GM10266 (cell line): ENCODE data around the gene SHH.
"Not testable (repeated sequence)": the region's sequence is repeated elsewhere in the genome, so short reads cannot be mapped to it uniquely, and the experiment has no call there.

Source experiments
- DNase-seq: peaks from one replicate; pipeline ENCODE4 v3.0.0; 2012; ENCODE audit errors: extremely low spot score
- TF ChIP-seq, protein P1 (sequence below): IDR thresholded peaks from 2 replicates; pipeline ENCODE4 v1.5.1; 2012; ENCODE audit warnings: mild to moderate bottlenecking, low read depth; ENCODE audit not compliant: control insufficient read depth, insufficient read depth; ENCODE audit errors: missing control alignments

The SHH gene

DNA sequence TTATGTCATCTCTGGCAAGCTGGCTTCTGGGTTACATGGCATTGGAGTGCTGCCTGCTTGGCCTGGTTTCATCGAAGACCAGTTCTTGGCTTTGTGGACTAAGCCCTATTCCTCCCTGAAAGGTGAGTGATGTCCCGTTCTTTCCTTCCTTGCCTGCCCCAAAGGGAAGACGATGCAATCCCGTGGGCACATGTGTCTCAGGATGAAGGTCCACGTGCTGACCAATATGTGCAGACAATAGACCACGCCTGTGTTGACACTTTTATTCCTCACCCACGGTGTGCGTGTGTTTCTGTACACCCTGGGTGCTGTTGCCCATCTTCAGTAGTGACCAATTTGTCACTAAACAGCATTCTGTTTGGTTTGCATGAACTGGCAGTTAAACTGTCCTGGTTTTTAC lies 28.6 kb upstream of the SHH start:
- DNase-seq: no peak
- TF ChIP-seq, protein P1, sequence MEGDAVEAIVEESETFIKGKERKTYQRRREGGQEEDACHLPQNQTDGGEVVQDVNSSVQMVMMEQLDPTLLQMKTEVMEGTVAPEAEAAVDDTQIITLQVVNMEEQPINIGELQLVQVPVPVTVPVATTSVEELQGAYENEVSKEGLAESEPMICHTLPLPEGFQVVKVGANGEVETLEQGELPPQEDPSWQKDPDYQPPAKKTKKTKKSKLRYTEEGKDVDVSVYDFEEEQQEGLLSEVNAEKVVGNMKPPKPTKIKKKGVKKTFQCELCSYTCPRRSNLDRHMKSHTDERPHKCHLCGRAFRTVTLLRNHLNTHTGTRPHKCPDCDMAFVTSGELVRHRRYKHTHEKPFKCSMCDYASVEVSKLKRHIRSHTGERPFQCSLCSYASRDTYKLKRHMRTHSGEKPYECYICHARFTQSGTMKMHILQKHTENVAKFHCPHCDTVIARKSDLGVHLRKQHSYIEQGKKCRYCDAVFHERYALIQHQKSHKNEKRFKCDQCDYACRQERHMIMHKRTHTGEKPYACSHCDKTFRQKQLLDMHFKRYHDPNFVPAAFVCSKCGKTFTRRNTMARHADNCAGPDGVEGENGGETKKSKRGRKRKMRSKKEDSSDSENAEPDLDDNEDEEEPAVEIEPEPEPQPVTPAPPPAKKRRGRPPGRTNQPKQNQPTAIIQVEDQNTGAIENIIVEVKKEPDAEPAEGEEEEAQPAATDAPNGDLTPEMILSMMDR: no peak

DNA sequence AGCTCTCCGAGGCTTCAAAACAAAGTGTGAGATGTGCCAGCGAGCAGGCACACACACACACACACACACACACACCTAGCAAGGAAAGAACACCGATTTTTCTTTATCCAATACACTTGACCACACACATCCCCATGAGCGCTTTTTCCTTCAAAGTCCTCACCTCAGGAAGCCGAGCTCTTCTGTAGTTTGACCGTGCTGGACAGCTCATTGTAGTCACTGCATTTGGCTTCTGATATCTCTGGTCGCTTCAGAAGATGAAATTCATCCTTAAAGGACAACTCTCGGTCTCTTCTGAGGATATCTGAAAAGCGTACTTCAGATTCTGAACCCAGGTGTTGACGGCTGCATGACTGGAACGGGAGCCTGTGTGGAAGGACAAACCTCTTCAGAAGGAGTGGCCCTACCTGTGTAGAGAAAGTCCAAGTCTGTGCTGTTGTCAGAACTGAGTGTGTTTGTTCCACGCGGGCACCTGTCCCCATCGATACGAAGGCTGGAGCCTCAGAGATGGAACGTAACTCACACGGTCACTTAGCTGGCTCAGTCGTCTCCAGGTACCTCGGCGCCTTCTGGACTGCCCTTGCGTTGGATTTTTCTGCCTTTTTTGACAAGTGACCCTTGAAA lies 28.1 kb upstream of the SHH start:
- TF ChIP-seq, protein P1: no peak
- no peak for DNase-seq

DNA sequence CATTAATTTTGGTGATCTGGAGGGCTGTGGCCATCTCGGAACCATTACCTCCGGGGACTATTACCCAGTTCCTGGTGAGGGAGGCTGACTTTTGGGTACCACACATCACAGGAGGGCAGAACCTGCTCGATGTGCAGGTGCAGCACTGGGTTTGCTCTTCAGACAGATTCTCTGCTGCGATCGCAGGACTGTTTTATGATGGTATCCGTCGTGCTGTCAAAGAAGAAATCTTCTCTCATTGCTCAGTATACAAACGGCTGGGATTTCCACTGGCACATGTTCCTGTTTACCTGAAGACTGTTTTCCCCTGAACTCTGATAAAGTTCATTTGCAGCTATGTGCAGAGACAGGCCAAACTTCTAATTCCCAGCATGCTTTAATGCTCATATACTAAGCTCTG lies 27.2 kb upstream of the SHH start:
- no peak for DNase-seq
- TF ChIP-seq, protein P1: no peak

DNA sequence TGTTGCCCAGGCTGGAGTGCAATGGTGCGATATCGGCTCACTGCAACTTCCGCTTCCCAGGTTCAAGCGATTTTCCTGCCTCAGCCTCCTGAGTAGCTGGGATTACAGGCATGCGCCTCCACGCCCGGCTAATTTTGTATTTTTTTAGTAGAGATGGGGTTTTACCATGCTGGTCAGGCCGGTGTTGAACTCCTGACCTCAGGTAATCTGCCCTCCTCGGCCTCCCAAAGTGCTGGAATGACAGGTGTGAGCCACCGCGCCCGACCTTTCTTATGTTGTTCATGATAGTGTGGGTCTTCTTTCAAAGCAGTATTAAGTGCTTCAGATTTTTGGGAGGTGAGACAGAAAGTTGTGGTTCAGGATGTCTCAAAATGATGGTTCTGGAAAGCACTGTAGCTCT lies 26.0 kb upstream of the SHH start:
- not testable (repeated sequence) for DNase-seq

DNA sequence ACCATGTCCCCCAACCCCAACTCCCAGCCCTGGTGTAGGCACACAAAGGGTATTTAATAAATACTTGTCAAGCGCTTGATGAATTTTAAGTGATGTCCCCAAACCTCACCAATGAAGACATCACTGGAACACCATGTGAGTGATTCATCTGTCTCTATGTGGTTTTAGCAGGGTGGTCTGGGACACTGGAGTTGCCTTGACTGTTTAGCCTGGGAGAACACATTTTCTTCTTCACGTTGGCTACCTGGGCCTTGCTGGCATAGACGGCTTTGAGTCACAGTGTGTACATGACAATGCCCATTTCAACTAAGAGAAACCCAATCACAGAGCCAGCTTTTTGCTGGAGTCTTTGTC lies 24.8 kb upstream of the SHH start:
- DNase-seq: no peak
- TF ChIP-seq, protein P1: no peak

DNA sequence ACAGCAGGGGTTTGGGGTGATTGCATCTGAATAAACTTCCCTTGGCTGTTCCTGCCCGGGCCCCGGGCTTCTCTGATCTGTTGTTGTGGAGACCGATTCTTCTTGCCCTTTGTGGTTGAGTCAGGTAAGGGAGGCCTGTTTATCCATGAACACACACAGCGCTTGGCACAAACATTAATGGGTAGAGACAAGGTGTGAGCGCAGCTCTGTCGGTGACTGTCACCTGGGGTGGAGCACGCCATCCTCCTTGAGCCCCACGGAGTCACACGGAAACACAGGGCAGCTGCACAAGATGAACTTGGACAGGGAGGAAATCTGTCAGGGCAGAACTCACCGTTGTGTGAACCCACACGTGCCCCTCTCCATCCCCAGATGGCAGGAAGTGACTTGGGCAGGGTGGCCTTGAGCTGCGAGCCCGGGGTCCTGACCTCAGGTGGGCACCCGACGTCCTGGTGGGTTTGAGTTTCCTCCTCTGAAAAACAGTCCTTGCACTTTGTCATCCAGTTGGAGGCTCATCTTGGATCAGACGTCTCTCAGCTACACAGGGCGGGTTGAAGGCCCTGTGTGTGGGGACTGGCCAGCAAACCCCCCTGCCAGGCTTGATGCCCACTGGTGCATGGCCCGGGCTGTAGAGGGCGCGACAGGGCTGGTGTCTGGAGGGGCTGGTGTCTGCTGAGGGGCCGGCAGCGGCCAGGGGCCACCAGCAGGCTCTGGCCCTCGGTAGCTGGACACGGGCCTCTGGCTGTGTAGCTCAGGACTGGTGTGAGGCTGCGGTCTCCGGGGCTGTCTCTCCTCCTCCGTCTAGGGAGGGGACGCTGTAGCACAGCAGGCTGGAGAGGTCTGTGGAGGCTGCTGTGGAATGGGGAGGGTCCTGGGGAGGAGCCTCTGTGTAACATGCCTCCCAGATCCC lies 24.2 kb upstream of the SHH start:
- DNase-seq: no peak
- TF ChIP-seq, protein P1: no peak

DNA sequence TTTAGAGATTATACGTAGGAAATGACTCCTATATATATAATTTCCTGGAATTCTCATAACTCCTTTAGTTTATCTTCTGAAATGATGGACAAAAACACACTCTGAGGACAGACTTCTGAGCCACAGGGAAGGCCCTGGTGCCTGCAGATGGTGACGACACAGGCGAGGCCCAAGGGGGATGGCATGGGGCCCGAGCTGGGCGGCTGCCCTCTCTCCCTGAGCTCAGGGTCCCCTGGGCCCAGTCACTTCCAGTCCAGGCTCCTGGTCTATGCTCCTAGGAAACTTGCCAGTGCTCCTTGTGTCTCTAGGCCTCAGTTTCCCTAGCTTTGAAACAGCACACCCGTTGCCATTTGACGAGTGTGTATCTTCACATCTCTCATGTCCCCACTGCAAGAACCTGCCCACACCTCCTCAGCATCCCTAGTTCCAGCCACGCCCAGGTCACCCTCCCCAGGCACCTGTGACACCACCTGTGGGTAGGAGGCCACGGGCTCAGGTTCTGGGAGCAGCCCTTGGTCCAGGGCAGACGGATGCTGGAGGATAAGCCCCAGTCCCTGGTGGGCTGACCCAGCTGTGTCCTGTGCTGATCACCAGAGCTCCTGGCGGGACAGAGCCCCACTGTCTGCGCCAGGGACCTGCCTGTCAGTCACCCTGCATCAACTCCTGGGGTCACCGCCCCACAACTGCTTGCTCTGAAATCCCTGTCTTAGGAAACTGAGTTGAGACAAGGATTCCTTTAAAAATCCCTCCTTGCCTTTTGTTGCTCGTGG lies 23.4 kb upstream of the SHH start:
- TF ChIP-seq, protein P1: no peak
- no peak for DNase-seq
